OCI-LY7 (cell line): Measurements from ENCODE around the gene DNAJB1. TPM values are rescaled to one million over a fixed set of nuclear protein-coding genes. Genes with fewer than 3 reads are reported as not detected.

Source experiments
- BruUV-seq: library from RNA; stranded (reverse); fragments of 400-500 nt; replicated peaks from 2 replicates; lab custom pipeline; 2021; lab: Mats Ljungman, UMichigan
- CTCF ChIA-PET: fragments of 300-600 bp; sonication (Branson Sonifier 250); formaldehyde crosslinking; loops from one replicate; lab custom pipeline; 2022; ENCODE audit warnings: antibody characterized with exemption; ENCODE audit not compliant: unreplicated experiment; lab: Charles Lee
- POLR2A ChIA-PET: fragments of 300-600 bp; sonication (Branson Sonifier 250); formaldehyde crosslinking; loops from one replicate; lab custom pipeline; 2022; ENCODE audit warnings: antibody characterized with exemption; lab: Charles Lee
- DNase-seq: peaks from one replicate; pipeline ENCODE4 v3.0.0-alpha.2; 2015; ENCODE audit warnings: low spot score
- H2AFZ ChIP-seq: fragments of 200-600 bp; sonication (generic), shearing (Covaris generic); 2 replicates; pipeline ENCODE4 v1.6.1; 2014; ENCODE audit warnings: mild to moderate bottlenecking, antibody characterized with exemption, low read length, moderate library complexity
- H3K27ac ChIP-seq: fragments of 200-600 bp; sonication (generic); 2 replicates; pipeline ENCODE4 v1.5.1; 2014; ENCODE audit warnings: mixed run types, low read depth, mild to moderate bottlenecking, moderate library complexity, low read length, inconsistent platforms; ENCODE audit not compliant: poor library complexity, severe bottlenecking
- H3K36me3 ChIP-seq: fragments of 200-600 bp; sonication (generic); 2 replicates; pipeline ENCODE4 v1.6.1; 2014; ENCODE audit warnings: mild to moderate bottlenecking, antibody characterized with exemption, low read length, moderate library complexity, mixed read lengths; ENCODE audit not compliant: insufficient read depth
- H3K4me1 ChIP-seq: fragments of 200-600 bp; sonication (generic); 2 replicates; pipeline ENCODE4 v1.5.1; 2014; ENCODE audit warnings: mild to moderate bottlenecking, low read length; ENCODE audit not compliant: insufficient read depth, poor library complexity, severe bottlenecking
- H3K4me2 ChIP-seq: fragments of 200-600 bp; sonication (generic); 2 replicates; pipeline ENCODE4 v1.6.1; 2014; ENCODE audit warnings: mild to moderate bottlenecking, low read length
- H3K4me3 ChIP-seq: fragments of 200-600 bp; sonication (generic); 2 replicates; pipeline ENCODE4 v1.5.1; 2014; ENCODE audit warnings: mild to moderate bottlenecking, low read depth, low read length; ENCODE audit not compliant: poor library complexity, severe bottlenecking
- H3K79me2 ChIP-seq: fragments of 200-600 bp; sonication (generic); 2 replicates; pipeline ENCODE4 v1.6.1; 2016; ENCODE audit warnings: low read depth, mild to moderate bottlenecking, low read length, moderate library complexity, mixed read lengths; ENCODE audit not compliant: insufficient read depth
- H3K9me2 ChIP-seq: fragments of 200-600 bp; sonication (generic); 2 replicates; pipeline ENCODE4 v1.6.1; 2016; ENCODE audit warnings: mild to moderate bottlenecking, low read length, mixed read lengths; ENCODE audit not compliant: insufficient read depth
- H3K9me3 ChIP-seq: fragments of 200-600 bp; sonication (generic); 2 replicates; pipeline ENCODE4 v1.6.1; 2014; ENCODE audit warnings: mild to moderate bottlenecking, mixed run types, low read length, mixed read lengths
- H4K20me1 ChIP-seq: fragments of 200-600 bp; sonication (generic); 2 replicates; pipeline ENCODE4 v1.6.1; 2014; ENCODE audit warnings: mild to moderate bottlenecking, antibody characterized with exemption, low read length, moderate library complexity, mixed read lengths; ENCODE audit not compliant: insufficient read depth
- CTCF ChIP-seq: fragments of 200-600 bp; sonication (generic); conservative IDR thresholded peaks from 2 replicates; pipeline ENCODE4 v1.5.1; 2014; ENCODE audit warnings: mild to moderate bottlenecking, antibody characterized with exemption, low read length, moderate library complexity, mixed read lengths
- EZH2phosphoT487 ChIP-seq: fragments of 200-600 bp; sonication (generic); IDR thresholded peaks from 2 replicates; pipeline ENCODE4 v1.6.1; 2018; ENCODE audit warnings: low read depth, borderline replicate concordance, mild to moderate bottlenecking, mixed run types, antibody characterized with exemption, low read length, moderate library complexity, mixed read lengths
- intact Hi-C: fragments of 100-400 bp; cut with micrococcal nuclease; formaldehyde crosslinking; loops from one replicate; pipeline ENCODE4 v1.10.0; 2022; ENCODE audit not compliant: unreplicated experiment
- total RNA-seq, 2 experiments: library from RNA; depleted of rRNA in 1 of 2; stranded (reverse); fragments of >200 nt in 1 of 2; shearing (Covaris generic) in 1 of 2; gene quantifications; 2 replicates each; pipeline ENCODE4 v1.2.3, GENCODE V29; 2014 to 2022

DNAJB1 gene
- total RNA-seq, 2 experiments from 2014 or later, result 63.7 to 76.7 TPM

GRCh38 chr19:14525729-14526128 lies 7.5 kb upstream of the DNAJB1 start:
- TF ChIP-seq CTCF, result no peak
- no peak for TF ChIP-seq EZH2phosphoT487
- Histone ChIP-seq H3K9me2 (no peaks in the 10 kb centered on the region), H4K20me1 (0 out of 2 replicates have a peak, but pooled peaks cover 4% of the 10 kb centered on the region), H3K36me3 (no peaks in the 10 kb centered on the region), H3K9me3 (no peaks in the 10 kb centered on the region), H3K4me3 (no peak overlapping the region), H2AFZ (no peak overlapping the region), H3K4me2 (no peak overlapping the region), H3K4me1 (peaks cover 46% of the 10 kb centered on the region), H3K79me2 (peaks cover 10% of the 10 kb centered on the region), H3K27ac (no peak overlapping the region)
- POLR2A ChIA-PET, result interaction anchor here (0.6 kb wide), 2 partner anchors 38 to 102 kb away, joined by 3 to 8 read pairs; no protein-coding TSS in a partner anchor
- BruUV-seq, result no TSS peak
- CTCF ChIA-PET, result no interaction called here
- DNase-seq, result no peak
- intact Hi-C loops, result no loop called here

- TF ChIP-seq EZH2phosphoT487, result no peak
- TF ChIP-seq CTCF, result no peak
- Histone ChIP-seq H3K4me2 (no peak overlapping the region), H3K27ac (no peak overlapping the region)
Observed at GRCh38 chr19:14520543-14520942, 2.3 kb upstream of the DNAJB1 start.

GRCh38 chr19:14519860-14520407 lies 1.7 kb upstream of the DNAJB1 start:
- H3K36me3 ChIP-seq, result peaks cover 25% of the 10 kb centered on the region
- ChIA-PET CTCF (no interaction called here), POLR2A (no interaction called here)
- peak overlapping the region; percentile 9 for H3K27ac ChIP-seq
- TF ChIP-seq CTCF (no peak), EZH2phosphoT487 (no peak)
- no peak overlapping the region for H3K4me3 ChIP-seq
- peaks cover 55% of the 10 kb centered on the region for H3K4me1 ChIP-seq
- H3K9me3 ChIP-seq, result no peaks in the 10 kb centered on the region
- BruUV-seq, result no TSS peak
- no peak for DNase-seq
- peaks cover 31% of the 10 kb centered on the region for H3K79me2 ChIP-seq
- H3K4me2 ChIP-seq, result no peak overlapping the region
- intact Hi-C loops, result loop anchor here (5.0 kb wide), 1 partner anchor 37 kb away; no protein-coding TSS in a partner anchor
- no peaks in the 10 kb centered on the region for H3K9me2 ChIP-seq
- peaks cover 17% of the 10 kb centered on the region for H4K20me1 ChIP-seq
- H2AFZ ChIP-seq, result no peak overlapping the region

More at GRCh38 chr19:14520543-14520942, 2.3 kb upstream of the DNAJB1 start:
- DNase-seq, result no peak
- Histone ChIP-seq H3K9me3 (no peaks in the 10 kb centered on the region), H4K20me1 (peaks cover 17% of the 10 kb centered on the region), H3K9me2 (no peaks in the 10 kb centered on the region), H3K4me3 (no peak overlapping the region), H3K79me2 (peaks cover 26% of the 10 kb centered on the region), H3K4me1 (peaks cover 49% of the 10 kb centered on the region), H3K36me3 (peaks cover 19% of the 10 kb centered on the region), H2AFZ (no peak overlapping the region)
- intact Hi-C loops, result no loop called here
- CTCF ChIA-PET, result no interaction called here
- no TSS peak for BruUV-seq
- POLR2A ChIA-PET, result no interaction called here
